Lower lobe of right lung (tissue), 2 donors: ENCODE data around the gene FAM170A. TPM values are rescaled to one million over a fixed set of nuclear protein-coding genes. Genes with fewer than 3 reads are reported as not detected.

Source experiments
- ATAC-seq, 2 donors: fragments of 200-7000 bp; cut with Tn5 transposase; one replicate each; pipeline ENCODE4 v1.9.1; 2020 to 2022; ENCODE audit warnings: mild to moderate bottlenecking in 2 of 2, moderate library complexity in 2 of 2
- DNase-seq: peaks from one replicate; pipeline ENCODE4 v3.0.0-alpha.2; 2020
- H3K27ac ChIP-seq: fragments of 200-600 bp; one replicate; pipeline ENCODE4 v1.8.0; 2022
- H3K27me3 ChIP-seq: fragments of 200-600 bp; one replicate; pipeline ENCODE4 v1.8.0; 2022; ENCODE audit warnings: low read depth
- H3K36me3 ChIP-seq: fragments of 200-600 bp; one replicate; pipeline ENCODE4 v1.8.0; 2022; ENCODE audit warnings: mild to moderate bottlenecking
- H3K4me1 ChIP-seq: fragments of 200-600 bp; one replicate; pipeline ENCODE4 v1.8.0; 2022
- H3K4me3 ChIP-seq: fragments of 200-600 bp; one replicate; pipeline ENCODE4 v1.8.0; 2022; ENCODE audit warnings: mild to moderate bottlenecking
- H3K9me3 ChIP-seq: fragments of 200-600 bp; one replicate; pipeline ENCODE4 v1.8.0; 2022
- CTCF ChIP-seq: fragments of 200-600 bp; IDR thresholded peaks from one replicate; pipeline ENCODE4 v1.8.0; 2022; ENCODE audit warnings: antibody characterized with exemption, mild to moderate bottlenecking
- intact Hi-C: fragments of 100-400 bp; cut with DNase I; formaldehyde crosslinking; loops from one replicate; pipeline ENCODE4 v1.11.0; 2022
- long read RNA-seq: library from polyadenylated mRNA; unstranded; transcript quantifications from one replicate; pipeline ENCODE4 v2.0.0, GENCODE V29; 2021
- total RNA-seq: library from RNA; stranded (reverse); fragmentation: NEBNext Ultra II Directional; extraction: Animal tissue kit (Norgen Biotek cat#: 25700); gene quantifications from one replicate; pipeline ENCODE4 v1.2.1, GENCODE V29; 2021
- donor health status: DM: no; HTN: yes; CAD: no; lungs with severe emphysema.

FAM170A gene
- not detected for total RNA-seq
- long read RNA-seq = 0 reads

- H3K4me3 ChIP-seq = no peak within 1 kb of the TSS
- no peak within 1 kb of the TSS for H3K27ac ChIP-seq
- no peak for DNase-seq
- no peaks in the 10 kb centered on the region for H3K4me1 ChIP-seq
- H3K27me3 ChIP-seq = no peaks in the 10 kb centered on the region
- no peaks in the 10 kb centered on the region for H3K36me3 ChIP-seq
- no peaks in the 10 kb centered on the region for H3K9me3 ChIP-seq
- no peak for ATAC-seq
- intact Hi-C loops = no loop called here
- TF ChIP-seq CTCF = no peak
Measured at GRCh38 chr5:119629339-119629738, at the start of gene FAM170A. FAM170A (plus strand) TSS chr5:119629558; CDS start chr5:119629769, 211 bp downstream.

GRCh38 chr5:119582987-119583386 is 46.4 kb upstream of the FAM170A start:
- Histone ChIP-seq H3K27me3 (no peaks in the 10 kb centered on the region), H3K4me1 (no peaks in the 10 kb centered on the region), H3K4me3 (no peak overlapping the region), H3K27ac (no peak overlapping the region), H3K9me3 (no peaks in the 10 kb centered on the region), H3K36me3 (no peaks in the 10 kb centered on the region)
- no peak for DNase-seq
- TF ChIP-seq CTCF = no peak
- intact Hi-C loops = no loop called here
- no peak for ATAC-seq

- H3K9me3 ChIP-seq = no peaks in the 10 kb centered on the region
- intact Hi-C loops = no loop called here
- no peak for DNase-seq
- H3K27me3 ChIP-seq = no peaks in the 10 kb centered on the region
- no peak overlapping the region for H3K27ac ChIP-seq
- no peak for TF ChIP-seq CTCF
- no peaks in the 10 kb centered on the region for H3K4me1 ChIP-seq
- no peaks in the 10 kb centered on the region for H3K36me3 ChIP-seq
- ATAC-seq = no peak
- H3K4me3 ChIP-seq = no peak overlapping the region
Measured at GRCh38 chr5:119583684-119584083, 45.7 kb upstream of the FAM170A start.

GRCh38 chr5:119596046-119596445 is 33.3 kb upstream of the FAM170A start:
- intact Hi-C loops = no loop called here

GRCh38 chr5:119597728-119598298 is 31.5 kb upstream of the FAM170A start:
- H3K27ac ChIP-seq = no peak overlapping the region
- no peak overlapping the region for H3K4me3 ChIP-seq
- intact Hi-C loops = no loop called here
- H3K9me3 ChIP-seq = no peaks in the 10 kb centered on the region
- DNase-seq = no peak
- H3K36me3 ChIP-seq = no peaks in the 10 kb centered on the region
- ATAC-seq = no peak
- TF ChIP-seq CTCF = no peak
- H3K27me3 ChIP-seq = no peaks in the 10 kb centered on the region
- no peaks in the 10 kb centered on the region for H3K4me1 ChIP-seq

More at GRCh38 chr5:119596046-119596445, 33.3 kb upstream of the FAM170A start:
- Histone ChIP-seq H3K4me3 (no peak overlapping the region), H3K27ac (no peak overlapping the region), H3K27me3 (no peaks in the 10 kb centered on the region), H3K9me3 (no peaks in the 10 kb centered on the region), H3K4me1 (no peaks in the 10 kb centered on the region), H3K36me3 (no peaks in the 10 kb centered on the region)
- ATAC-seq (no peak), DNase-seq (no peak)
- TF ChIP-seq CTCF = no peak
